A549 (cell line): ENCODE data around the gene ROR2. TPM values are rescaled to one million over a fixed set of nuclear protein-coding genes. Genes with fewer than 3 reads are reported as not detected.

Source experiments
- ATAC-seq, 2 experiments: fragments of 200-7000 bp in 1 of 2; fragments of >200 bp in 1 of 2; cut with Nextera tagmentation in 1 of 2; cut with Tn5 transposase in 1 of 2; 3 replicates each; pipeline versions ENCODE4 v1.8.0 to v1.9.1; 2018 to 2020; ENCODE audit warnings: mild to moderate bottlenecking in 1 of 2, moderate library complexity in 1 of 2
- CTCF ChIA-PET: fragments of 300-600 bp; sonication (Branson Sonifier 250); formaldehyde crosslinking; extraction: SDS; loops from one replicate; lab custom pipeline; 2021; ENCODE audit warnings: antibody characterized with exemption, inconsistent platforms; lab: Yijun Ruan, JAX
- POLR2A ChIA-PET: fragments of 350-600 bp; formaldehyde crosslinking; extraction: SDS; loops from one replicate; lab custom pipeline; 2021; ENCODE audit warnings: antibody characterized with exemption, inconsistent platforms; lab: Yijun Ruan, JAX
- DNase-seq, 2 experiments: peaks; one replicate each; pipeline versions ENCODE4 v3.0.0 to v3.0.0-alpha.2; 2011 to 2016; ENCODE audit warnings: low read depth in 1 of 2, low spot score in 1 of 2
- FAIRE-seq: peaks from 2 replicates; lab custom pipeline; 2011; peaks lifted over from hg19 to GRCh38; lab: Jason Lieb, UNC
- H3K27ac ChIP-seq, 2 experiments: fragments of >200 bp; sonication (Bioruptor Twin); formaldehyde crosslinking; 3 replicates each; pipeline ENCODE4 v1.5.1; 2016 to 2017
- H3K4me1 ChIP-seq: fragments of >200 bp; sonication (Bioruptor Twin); formaldehyde crosslinking; 3 replicates; pipeline ENCODE4 v1.6.1; 2016
- H3K4me2 ChIP-seq: fragments of >200 bp; sonication (Bioruptor Twin); formaldehyde crosslinking; 3 replicates; pipeline ENCODE4 v1.6.1; 2016
- H3K4me3 ChIP-seq: fragments of >200 bp; sonication (Bioruptor Twin); formaldehyde crosslinking; 3 replicates; pipeline ENCODE4 v1.5.1; 2016
- H3K9me3 ChIP-seq: fragments of >200 bp; sonication (Bioruptor Twin); formaldehyde crosslinking; 3 replicates; pipeline ENCODE4 v1.6.1; 2016
- CBX2 ChIP-seq: fragments of 200-600 bp; sonication (generic); IDR thresholded peaks from 2 replicates; pipeline ENCODE4 v1.6.1; 2016; ENCODE audit warnings: low read depth, mild to moderate bottlenecking, borderline replicate concordance
- CBX8 ChIP-seq: fragments of 200-600 bp; sonication (generic); IDR thresholded peaks from 2 replicates; pipeline ENCODE4 v1.6.1; 2016
- CEBPB ChIP-seq, 2 experiments: fragments of >200 bp in 1 of 2; sonication (Bioruptor Twin) in 1 of 2; formaldehyde crosslinking in 1 of 2; IDR thresholded peaks; 2 replicates each; pipeline ENCODE4 v1.6.1; 2012 to 2016
- CHD4 ChIP-seq: fragments of 200-600 bp; sonication (generic); IDR thresholded peaks from 2 replicates; pipeline ENCODE4 v1.6.1; 2016; ENCODE audit warnings: antibody characterized with exemption, mild to moderate bottlenecking, borderline replicate concordance
- EHMT2 ChIP-seq: fragments of 200-600 bp; sonication (generic); IDR thresholded peaks from 2 replicates; pipeline ENCODE4 v1.6.1; 2016; ENCODE audit warnings: antibody characterized with exemption, low read depth, mild to moderate bottlenecking, moderate library complexity
- ELK1 ChIP-seq: fragments of 150-350 bp; IDR thresholded peaks from 2 replicates; pipeline ENCODE4 v1.6.1; 2014; ENCODE audit warnings: low read depth, mild to moderate bottlenecking, low read length
- FOSL2 ChIP-seq, 2 experiments: fragments of 450-650 bp in 1 of 2; fragments of >200 bp in 1 of 2; sonication (Bioruptor Twin) in 1 of 2; formaldehyde crosslinking; IDR thresholded peaks; 2 replicates each; pipeline versions ENCODE4 v1.5.0 to v1.6.1; 2016 to 2020; ENCODE audit warnings: mild to moderate bottlenecking in 1 of 2, moderate library complexity in 1 of 2
- HES2 ChIP-seq: fragments of >200 bp; sonication (Bioruptor Twin); formaldehyde crosslinking; IDR thresholded peaks from 2 replicates; pipeline ENCODE4 v1.6.1; 2016
- HMGXB4 ChIP-seq: fragments of 250-450 bp; sonication (Bioruptor Pico); IDR thresholded peaks from 2 replicates; pipeline ENCODE4 v1.5.0; 2021; ENCODE audit warnings: mild to moderate bottlenecking, moderate library complexity, borderline replicate concordance
- HOXB13 ChIP-seq: fragments of 250-450 bp; sonication (Bioruptor Pico); IDR thresholded peaks from 2 replicates; pipeline ENCODE4 v1.5.0; 2020; ENCODE audit warnings: low read depth, mild to moderate bottlenecking, moderate library complexity
- HOXB5 ChIP-seq: fragments of 250-450 bp; sonication (Bioruptor Pico); IDR thresholded peaks from 2 replicates; pipeline ENCODE4 v1.5.0; 2020; ENCODE audit warnings: mild to moderate bottlenecking, moderate library complexity
- JUN ChIP-seq, 2 experiments: fragments of >200 bp; sonication (Bioruptor Twin); formaldehyde crosslinking; IDR thresholded peaks; 2 replicates in 1 of 2; 3 replicates in 1 of 2; pipeline ENCODE4 v1.6.1; 2016 to 2017
- KDM1A ChIP-seq: fragments of 200-600 bp; sonication (generic); IDR thresholded peaks from 2 replicates; pipeline ENCODE4 v1.6.1; 2016; ENCODE audit warnings: low read depth, mild to moderate bottlenecking
- KDM5A ChIP-seq: fragments of 200-600 bp; sonication (generic); IDR thresholded peaks from 2 replicates; pipeline ENCODE4 v1.6.1; 2016; ENCODE audit warnings: antibody characterized with exemption, mild to moderate bottlenecking
- NPAS2 ChIP-seq: fragments of 250-450 bp; sonication (Bioruptor Pico); IDR thresholded peaks from 2 replicates; pipeline ENCODE4 v1.8.0; 2022; ENCODE audit warnings: mild to moderate bottlenecking, moderate library complexity, borderline replicate concordance
- POLR2AphosphoS2 ChIP-seq: conservative IDR thresholded peaks from 2 replicates; pipeline ENCODE4 v1.6.1; 2012; ENCODE audit warnings: low read length, improper control_type of control experiment, inconsistent platforms
- RCOR1 ChIP-seq: fragments of 150-350 bp; IDR thresholded peaks from 2 replicates; pipeline ENCODE4 v1.6.1; 2014; ENCODE audit warnings: antibody characterized with exemption, low read length, low read depth
- RFX5 ChIP-seq: fragments of 450-650 bp; IDR thresholded peaks from 2 replicates; pipeline ENCODE4 v1.7.1; 2014; ENCODE audit warnings: antibody characterized with exemption, mild to moderate bottlenecking, moderate library complexity
- RNF2 ChIP-seq: fragments of 200-600 bp; sonication (generic); IDR thresholded peaks from 2 replicates; pipeline ENCODE4 v1.6.1; 2016; ENCODE audit warnings: low read depth, mild to moderate bottlenecking, antibody characterized with exemption, moderate library complexity, borderline replicate concordance
- SMC3 ChIP-seq: fragments of >200 bp; sonication (Bioruptor Twin); formaldehyde crosslinking; IDR thresholded peaks from 3 replicates; pipeline ENCODE4 v1.6.1; 2018; ENCODE audit warnings: inconsistent platforms
- SREBF2 ChIP-seq: fragments of 450-650 bp; IDR thresholded peaks from 2 replicates; pipeline ENCODE4 v1.6.1; 2014; ENCODE audit warnings: mild to moderate bottlenecking, moderate library complexity
- TFCP2L1 ChIP-seq: fragments of 250-450 bp; sonication (Bioruptor Pico); IDR thresholded peaks from 2 replicates; pipeline ENCODE4 v1.5.0; 2021; ENCODE audit warnings: mild to moderate bottlenecking
- USF2 ChIP-seq: fragments of 450-650 bp; IDR thresholded peaks from 2 replicates; pipeline ENCODE4 v1.6.1; 2014; ENCODE audit warnings: antibody characterized with exemption
- ZFP36 ChIP-seq: fragments of 450-650 bp; IDR thresholded peaks from 2 replicates; pipeline ENCODE4 v1.6.1; 2014; ENCODE audit warnings: borderline replicate concordance; ENCODE audit not compliant: partially characterized antibody
- ZNF302 ChIP-seq: fragments of 250-450 bp; sonication (Bioruptor Pico); IDR thresholded peaks from 2 replicates; pipeline ENCODE4 v1.9.0; 2021; ENCODE audit warnings: inconsistent platforms, mild to moderate bottlenecking, moderate library complexity
- ZSCAN20 ChIP-seq: fragments of 250-450 bp; sonication (Bioruptor Pico); IDR thresholded peaks from 2 replicates; pipeline ENCODE4 v1.8.0; 2022; ENCODE audit warnings: mild to moderate bottlenecking, moderate library complexity
- WGBS: methylation state at CpG from one replicate; pipeline ENCODE4 v1.1.6; 2017; ENCODE audit errors: missing lambda C conversion rate; 5-methylcytosine and 5-hydroxymethylcytosine counted together
- polyA plus RNA-seq, 4 experiments: library from polyadenylated mRNA; depleted of rRNA in 3 of 4; stranded (reverse); fragments of >200 nt; fragmentation: RNase III in 1 of 4; extraction: RNeasy Plus Mini Kit Qiagen cat#74134 plus additional on column Dnase treatment in 1 of 4; gene quantifications; 2 replicates in 3 of 4; 3 replicates in 1 of 4; pipeline ENCODE4 v1.2.3, GENCODE V29; 2011 to 2017

Gene ROR2
- polyA plus RNA-seq, 2 of the 4 experiments (the other 2 are of a cell fraction) = 0.12 to 0.53 TPM

- TF ChIP-seq SMC3 = no peak
- TF ChIP-seq RCOR1 = no peak
- TF ChIP-seq RFX5 = no peak
- no peak for TF ChIP-seq ZNF302 (CRISPR knock-in tag)
- no peak for TF ChIP-seq HES2
- TF ChIP-seq EHMT2 = no peak
- no peak for TF ChIP-seq HMGXB4
- TF ChIP-seq CHD4 = no peak
- no peak for TF ChIP-seq RNF2
- ChIA-PET POLR2A (no interaction called here), CTCF (interaction anchor here (0.7 kb wide), 1 partner anchor 15 kb away, joined by 3 read pairs; no protein-coding TSS in a partner anchor)
- no peak for ATAC-seq
- no peak for DNase-seq
- Histone ChIP-seq H3K27ac (no peak overlapping the region), H3K4me3 (no peak overlapping the region), H3K4me1 (no peaks in the 10 kb centered on the region), H3K9me3 (no peaks in the 10 kb centered on the region), H3K4me2 (no peak overlapping the region)
- no peak for FAIRE-seq
- WGBS = 46% methylated on average over 4 of the region's 10 CpGs
Measured at GRCh38 chr9:91855196-91855595, 94.8 kb downstream of the ROR2 start.

GRCh38 chr9:91852801-91853347 is 97.2 kb downstream of the ROR2 start:
- POLR2A ChIA-PET = no interaction called here
- Histone ChIP-seq H3K4me2 (no peak overlapping the region), H3K4me1 (no peaks in the 10 kb centered on the region), H3K9me3 (no peaks in the 10 kb centered on the region), H3K27ac (no peak overlapping the region), H3K4me3 (no peak overlapping the region)
- CTCF ChIA-PET = no interaction called here
- no peak for ATAC-seq
- no peak for TF ChIP-seq KDM5A
- no peak for TF ChIP-seq TFCP2L1 (CRISPR knock-in tag)
- DNase-seq = no peak
- FAIRE-seq = no peak
- whole genome bisulfite sequencing = 76% methylated on average over 18 of the region's 18 CpGs

- POLR2A ChIA-PET = no interaction called here
- no peak for FAIRE-seq
Measured at GRCh38 chr9:91849694-91850093, 100.3 kb downstream of the ROR2 start.

GRCh38 chr9:91848146-91848545 is 101.9 kb downstream of the ROR2 start:
- ChIA-PET POLR2A (no interaction called here), CTCF (interaction anchor here (0.7 kb wide), 1 partner anchor 113 kb away, joined by 3 read pairs; no protein-coding TSS in a partner anchor)
- no peaks in the 10 kb centered on the region for H3K4me1 ChIP-seq
- WGBS = 46% methylated on average over 6 of the region's 6 CpGs
- ATAC-seq (no peak), DNase-seq (no peak), FAIRE-seq (no peak)
- no peak overlapping the region for H3K4me2 ChIP-seq
- no peak overlapping the region for H3K27ac ChIP-seq
- no peaks in the 10 kb centered on the region for H3K9me3 ChIP-seq
- H3K4me3 ChIP-seq = no peak overlapping the region
- TF ChIP-seq HOXB13 = no peak
- TF ChIP-seq NPAS2 (CRISPR knock-in tag) = no peak
- TF ChIP-seq ELK1 = no peak
- TF ChIP-seq FOSL2 (IDR thresholded peaks at IDR 0.05) = no peak
- TF ChIP-seq FOSL2 (CRISPR knock-in tag; IDR thresholded peaks at IDR 0.05) = no peak
- no peak for TF ChIP-seq ZFP36
- TF ChIP-seq HES2 = no peak
- TF ChIP-seq CEBPB (IDR thresholded peaks at IDR 0.05) = no peak
- TF ChIP-seq ZSCAN20 (CRISPR knock-in tag) = no peak
- TF ChIP-seq KDM1A = no peak
- TF ChIP-seq JUN (IDR thresholded peaks at IDR 0.05) = no peak
- no peak for TF ChIP-seq CBX8
- TF ChIP-seq SREBF2 = no peak
- no peak for TF ChIP-seq USF2

More at GRCh38 chr9:91849694-91850093, 100.3 kb downstream of the ROR2 start:
- Histone ChIP-seq H3K4me1 (no peaks in the 10 kb centered on the region), H3K4me3 (no peak overlapping the region), H3K27ac (no peak overlapping the region), H3K4me2 (no peak overlapping the region), H3K9me3 (no peaks in the 10 kb centered on the region)
- DNase-seq (no peak), ATAC-seq (no peak)
- CTCF ChIA-PET = no interaction called here
- TF ChIP-seq USF2 (no peak), HOXB5 (CRISPR knock-in tag) (no peak), CBX2 (no peak), POLR2AphosphoS2 (no peak)
- 42% methylated on average over 3 of the region's 3 CpGs for WGBS
